Measurements from ENCODE around the gene CLK1.
"Not testable (repeated sequence)": the region's sequence is repeated elsewhere in the genome, so short reads cannot be mapped to it uniquely, and the experiment has no call there.

DNA sequence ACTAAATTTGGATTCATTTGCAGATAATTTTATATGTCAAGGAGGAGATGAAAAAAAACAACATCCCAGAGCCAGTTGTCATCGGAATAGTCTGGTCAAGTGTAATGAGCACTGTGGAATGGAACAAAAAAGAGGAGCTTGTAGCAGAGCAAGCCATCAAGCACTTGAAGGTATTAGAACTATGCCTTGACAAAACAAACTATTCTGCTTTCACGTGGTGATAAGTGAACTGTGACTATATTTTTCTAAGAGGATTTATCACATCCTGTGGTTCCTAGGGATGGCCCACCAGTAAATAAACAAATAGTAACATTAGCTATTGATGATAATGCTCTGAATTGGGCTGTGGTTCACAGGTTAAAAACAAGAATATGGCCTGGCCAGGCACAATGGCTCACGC is 45.7 kb downstream of the CLK1 start:
- TF ChIP-seq POLR2A (IDR thresholded peaks at IDR 0.05) = not testable (repeated sequence)
- TF ChIP-seq, protein P1, sequence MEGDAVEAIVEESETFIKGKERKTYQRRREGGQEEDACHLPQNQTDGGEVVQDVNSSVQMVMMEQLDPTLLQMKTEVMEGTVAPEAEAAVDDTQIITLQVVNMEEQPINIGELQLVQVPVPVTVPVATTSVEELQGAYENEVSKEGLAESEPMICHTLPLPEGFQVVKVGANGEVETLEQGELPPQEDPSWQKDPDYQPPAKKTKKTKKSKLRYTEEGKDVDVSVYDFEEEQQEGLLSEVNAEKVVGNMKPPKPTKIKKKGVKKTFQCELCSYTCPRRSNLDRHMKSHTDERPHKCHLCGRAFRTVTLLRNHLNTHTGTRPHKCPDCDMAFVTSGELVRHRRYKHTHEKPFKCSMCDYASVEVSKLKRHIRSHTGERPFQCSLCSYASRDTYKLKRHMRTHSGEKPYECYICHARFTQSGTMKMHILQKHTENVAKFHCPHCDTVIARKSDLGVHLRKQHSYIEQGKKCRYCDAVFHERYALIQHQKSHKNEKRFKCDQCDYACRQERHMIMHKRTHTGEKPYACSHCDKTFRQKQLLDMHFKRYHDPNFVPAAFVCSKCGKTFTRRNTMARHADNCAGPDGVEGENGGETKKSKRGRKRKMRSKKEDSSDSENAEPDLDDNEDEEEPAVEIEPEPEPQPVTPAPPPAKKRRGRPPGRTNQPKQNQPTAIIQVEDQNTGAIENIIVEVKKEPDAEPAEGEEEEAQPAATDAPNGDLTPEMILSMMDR (IDR thresholded peaks at IDR 0.05) = not testable (repeated sequence)

Measured in adrenal gland (tissue), 5 donors.